Tibial nerve (tissue), 4 donors: Measurements from ENCODE around the gene PPHLN1. TPM values are rescaled to one million over a fixed set of nuclear protein-coding genes. Genes with fewer than 3 reads are reported as not detected.

Source experiments
- DNase-seq, 2 donors: peaks; one replicate each; pipeline ENCODE4 v3.0.0-alpha.2; 2019; ENCODE audit warnings: low spot score in 2 of 2
- H3K27ac ChIP-seq, 4 donors: fragments of 200-600 bp; sonication (generic) in 3 of 4; one replicate each; pipeline ENCODE4 v1.5.1; 2017 to 2019; ENCODE audit warnings: mild to moderate bottlenecking in 1 of 4
- H3K27me3 ChIP-seq, 2 donors: fragments of 200-600 bp; sonication (generic) in 1 of 2; one replicate each; pipeline versions ENCODE4 v1.5.1 to v1.6.0; 2017 to 2019
- H3K36me3 ChIP-seq, 3 donors: fragments of 200-600 bp; sonication (generic); one replicate each; pipeline ENCODE4 v1.5.1; 2018 to 2019
- H3K4me1 ChIP-seq, 4 donors: fragments of 200-600 bp; sonication (generic) in 3 of 4; one replicate each; pipeline ENCODE4 v1.5.1; 2017 to 2019
- H3K4me3 ChIP-seq, 4 donors: fragments of 200-600 bp; sonication (generic) in 3 of 4; one replicate each; pipeline ENCODE4 v1.5.1; 2017 to 2019; ENCODE audit warnings: mild to moderate bottlenecking in 1 of 4, moderate library complexity in 1 of 4
- H3K9me3 ChIP-seq, 4 donors: fragments of 200-600 bp; sonication (generic) in 3 of 4; one replicate each; pipeline ENCODE4 v1.5.1; 2017 to 2019
- EP300 ChIP-seq, 2 donors: sonication (generic); formaldehyde crosslinking; IDR thresholded peaks; one replicate each; pipeline ENCODE4 v1.6.1; 2017; ENCODE audit warnings: antibody characterized with exemption in 2 of 2, mild to moderate bottlenecking in 1 of 2
- POLR2A ChIP-seq, 2 donors: fragments of 450-650 bp; IDR thresholded peaks; one replicate each; pipeline ENCODE4 v1.6.1; 2017; ENCODE audit warnings: antibody characterized with exemption in 2 of 2, mild to moderate bottlenecking in 2 of 2, moderate library complexity in 2 of 2
- WGBS, 2 donors: methylation state at CpG; one replicate each; pipeline ENCODE4 v1.1.5; 2018; 5-methylcytosine and 5-hydroxymethylcytosine counted together
- total RNA-seq, 4 donors: library from RNA; depleted of rRNA; stranded (reverse); fragments of >200 nt; gene quantifications; one replicate each; pipeline ENCODE4 v1.1.0, GENCODE V29; 2016
- TF ChIP-seq, protein P1 (sequence below), 5 experiments: fragments of 200-600 bp in 3 of 5; fragments of 450-650 bp in 2 of 5; sonication (generic) in 3 of 5; IDR thresholded peaks; one replicate each; pipeline ENCODE4 v1.5.1; 2016 to 2019; ENCODE audit warnings: antibody characterized with exemption in 5 of 5, mild to moderate bottlenecking in 3 of 5, moderate library complexity in 2 of 5

PPHLN1 gene
- total RNA-seq, 4 donors from 2014 or later, result 38.6 to 64.5 (median 51.7) TPM

DNA sequence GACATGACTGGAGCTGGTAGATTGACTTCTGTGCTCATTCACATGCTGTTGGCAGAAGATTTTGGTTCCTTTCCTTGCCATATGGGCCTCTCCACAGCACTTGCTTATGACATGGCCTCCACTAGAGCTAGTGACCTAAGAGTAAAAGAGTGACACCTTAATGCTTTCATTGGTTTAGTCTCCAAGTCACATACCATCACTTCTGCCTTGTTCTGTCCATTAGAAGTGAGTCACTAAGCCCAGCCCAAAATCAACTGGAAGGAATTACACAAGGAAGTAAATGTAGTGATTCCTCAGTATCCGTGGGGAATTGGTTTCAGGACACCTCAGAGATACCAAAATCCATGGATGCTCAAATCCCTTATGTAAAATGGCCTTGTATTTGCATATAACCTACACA is 81.3 kb downstream of the PPHLN1 start:
- Histone ChIP-seq H3K4me3 (no peak overlapping the region), H3K4me1 (no peaks in the 10 kb centered on the region), H3K36me3 (peaks cover 0 to 32% (median 0%) of the 10 kb centered on the region in 3 donors), H3K9me3 (no peaks in the 10 kb centered on the region), H3K27me3 (no peaks in the 10 kb centered on the region), H3K27ac (no peak overlapping the region)
- no peak for TF ChIP-seq POLR2A (IDR thresholded peaks at IDR 0.05)
- TF ChIP-seq EP300 (IDR thresholded peaks at IDR 0.05), result no peak
- TF ChIP-seq, protein P1, sequence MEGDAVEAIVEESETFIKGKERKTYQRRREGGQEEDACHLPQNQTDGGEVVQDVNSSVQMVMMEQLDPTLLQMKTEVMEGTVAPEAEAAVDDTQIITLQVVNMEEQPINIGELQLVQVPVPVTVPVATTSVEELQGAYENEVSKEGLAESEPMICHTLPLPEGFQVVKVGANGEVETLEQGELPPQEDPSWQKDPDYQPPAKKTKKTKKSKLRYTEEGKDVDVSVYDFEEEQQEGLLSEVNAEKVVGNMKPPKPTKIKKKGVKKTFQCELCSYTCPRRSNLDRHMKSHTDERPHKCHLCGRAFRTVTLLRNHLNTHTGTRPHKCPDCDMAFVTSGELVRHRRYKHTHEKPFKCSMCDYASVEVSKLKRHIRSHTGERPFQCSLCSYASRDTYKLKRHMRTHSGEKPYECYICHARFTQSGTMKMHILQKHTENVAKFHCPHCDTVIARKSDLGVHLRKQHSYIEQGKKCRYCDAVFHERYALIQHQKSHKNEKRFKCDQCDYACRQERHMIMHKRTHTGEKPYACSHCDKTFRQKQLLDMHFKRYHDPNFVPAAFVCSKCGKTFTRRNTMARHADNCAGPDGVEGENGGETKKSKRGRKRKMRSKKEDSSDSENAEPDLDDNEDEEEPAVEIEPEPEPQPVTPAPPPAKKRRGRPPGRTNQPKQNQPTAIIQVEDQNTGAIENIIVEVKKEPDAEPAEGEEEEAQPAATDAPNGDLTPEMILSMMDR (IDR thresholded peaks at IDR 0.05), result no peak
- no peak for DNase-seq
- 96 to 100% methylated on average over 1 of the region's 1 CpG for WGBS, 2 donors

DNA sequence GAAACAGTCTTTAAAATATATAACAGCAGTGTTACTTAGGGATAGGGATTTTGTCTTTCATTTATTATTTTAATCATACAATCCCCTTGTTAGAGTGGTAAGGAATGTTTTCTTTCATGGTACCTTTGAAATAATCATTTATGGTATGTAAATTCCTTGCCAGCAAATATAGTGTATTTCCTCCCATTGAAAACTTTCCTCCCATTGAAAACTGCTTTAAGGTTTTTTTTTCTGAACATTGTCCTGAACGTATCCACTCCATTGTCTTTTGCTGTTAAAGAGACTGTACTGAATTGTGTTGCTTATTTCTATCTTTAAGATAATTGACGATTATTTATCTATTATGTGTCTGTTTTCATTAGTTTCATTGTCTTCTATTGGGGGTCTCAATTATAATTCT is 83.5 kb downstream of the PPHLN1 start:
- WGBS, 2 donors, result 58 to 67% methylated on average over 2 of the region's 2 CpGs
- peaks cover 0 to 25% (median 0%) of the 10 kb centered on the region in 3 donors for H3K36me3 ChIP-seq
- H3K27ac ChIP-seq, result no peak overlapping the region
- H3K4me3 ChIP-seq, result no peak overlapping the region
- no peaks in the 10 kb centered on the region for H3K27me3 ChIP-seq
- no peak for DNase-seq
- no peaks in the 10 kb centered on the region for H3K4me1 ChIP-seq
- no peaks in the 10 kb centered on the region for H3K9me3 ChIP-seq
- TF ChIP-seq, protein P1 (IDR thresholded peaks at IDR 0.05), result no peak

DNA sequence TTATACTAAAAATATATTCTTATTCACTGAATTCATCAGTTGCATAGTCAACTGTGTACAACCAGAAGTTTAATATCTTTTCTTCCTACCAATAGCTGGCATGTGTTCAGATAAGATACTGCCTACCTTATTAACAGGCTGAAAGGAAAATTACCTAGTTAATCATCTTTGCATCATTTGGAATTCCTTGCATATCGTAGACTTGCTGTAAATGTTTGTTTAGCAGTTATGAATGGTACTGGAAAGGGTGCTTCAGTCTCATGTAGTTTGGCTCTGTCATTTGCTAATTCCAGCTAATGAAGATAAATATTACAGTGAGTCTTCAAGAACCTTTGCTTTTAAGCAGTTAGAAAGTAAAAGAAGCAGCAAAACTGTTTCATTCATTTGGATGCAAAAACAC is 84.4 kb downstream of the PPHLN1 start:
- TF ChIP-seq, protein P1 (IDR thresholded peaks at IDR 0.05), result no peak
- TF ChIP-seq EP300 (IDR thresholded peaks at IDR 0.05) (no peak), POLR2A (IDR thresholded peaks at IDR 0.05) (no peak)
- peaks cover 0 to 17% (median 0%) of the 10 kb centered on the region in 3 donors for H3K36me3 ChIP-seq
- WGBS, 2 donors, result 46 to 57% methylated on average over 1 of the region's 1 CpG

DNA sequence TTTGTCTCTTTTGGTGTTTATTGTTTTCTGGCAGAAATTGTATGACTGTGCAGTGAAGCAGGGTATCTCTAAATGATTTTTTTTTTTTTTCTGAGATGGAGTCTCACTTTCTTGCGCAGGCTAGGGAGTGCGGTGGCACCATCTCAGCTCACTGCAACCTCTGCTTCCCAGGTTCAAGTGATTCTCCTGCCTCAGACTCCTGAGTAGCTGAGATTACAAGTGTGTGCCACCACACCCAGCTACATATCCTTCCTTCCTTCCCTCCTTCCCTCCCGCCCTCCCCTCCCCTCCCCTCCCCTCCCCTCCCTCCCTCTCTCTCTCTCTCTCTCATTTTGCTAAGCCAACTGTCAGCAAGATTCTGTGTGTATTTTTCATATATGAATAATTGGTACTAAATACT is 94.4 kb downstream of the PPHLN1 start:
- no peak for TF ChIP-seq POLR2A (IDR thresholded peaks at IDR 0.05)
- TF ChIP-seq EP300 (IDR thresholded peaks at IDR 0.05), result no peak
- TF ChIP-seq, protein P1 (IDR thresholded peaks at IDR 0.05), result no peak
- Histone ChIP-seq H3K4me3 (no peak overlapping the region), H3K9me3 (no peaks in the 10 kb centered on the region), H3K27ac (no peak overlapping the region), H3K27me3 (no peaks in the 10 kb centered on the region), H3K4me1 (peaks cover 0 to 22% (median 3%) of the 10 kb centered on the region in 4 donors), H3K36me3 (peaks cover 0 to 3% (median 0%) of the 10 kb centered on the region in 3 donors)
- no peak for DNase-seq
- 83% methylated on average over 3 of the region's 3 CpGs for WGBS, 2 donors

More for the DNA sequence above, 84.4 kb downstream of the PPHLN1 start:
- Histone ChIP-seq H3K27ac (no peak overlapping the region), H3K27me3 (no peaks in the 10 kb centered on the region), H3K4me3 (no peak overlapping the region), H3K4me1 (no peaks in the 10 kb centered on the region), H3K9me3 (no peaks in the 10 kb centered on the region)
- no peak for DNase-seq

DNA sequence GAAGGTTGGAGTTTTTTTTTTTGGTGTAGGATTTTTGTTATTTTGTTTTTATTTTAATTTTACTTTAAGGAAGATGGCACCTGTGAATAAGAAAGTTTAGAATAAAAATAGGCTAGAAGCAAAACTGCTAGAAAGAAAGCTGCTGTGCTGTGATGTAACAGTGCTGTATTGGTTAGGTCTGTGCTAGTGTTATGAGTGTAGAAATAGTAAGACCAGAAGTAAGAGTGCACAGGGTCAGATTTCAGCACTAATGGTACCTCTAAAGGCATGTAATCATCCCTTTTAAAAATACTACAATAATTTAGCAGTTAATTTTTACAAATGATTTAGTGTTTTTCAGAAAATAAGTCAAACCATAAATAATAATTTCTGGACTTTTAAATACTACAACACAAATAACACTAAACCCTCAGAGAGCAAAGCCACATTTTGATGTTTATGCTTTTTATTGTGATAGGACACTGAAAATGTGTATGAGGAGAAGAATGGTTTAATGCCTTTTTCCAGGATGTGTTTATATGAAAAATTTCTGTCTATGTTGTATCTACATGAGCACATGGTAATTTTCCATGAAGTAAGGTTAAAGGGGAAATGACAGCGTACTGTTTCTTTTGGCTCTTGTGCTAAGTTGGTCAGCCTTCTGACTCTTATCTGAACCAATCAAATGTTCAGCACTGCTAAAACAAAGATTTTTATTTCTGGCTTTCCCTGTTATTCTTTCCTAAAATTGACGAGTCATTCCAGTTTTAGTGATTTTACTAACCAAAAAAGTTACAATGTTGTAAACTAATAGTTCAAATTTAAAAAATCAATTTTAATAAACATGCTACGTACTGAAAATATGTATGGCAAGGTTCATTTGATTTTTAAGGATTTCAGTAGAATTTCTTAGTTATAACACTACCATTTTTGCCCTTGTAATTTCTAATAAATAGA is 96.1 kb downstream of the PPHLN1 start:
- DNase-seq, result no peak
- H3K27me3 ChIP-seq, result no peaks in the 10 kb centered on the region
- H3K4me1 ChIP-seq, result peaks cover 0 to 22% (median 3%) of the 10 kb centered on the region in 4 donors
- no peaks in the 10 kb centered on the region for H3K9me3 ChIP-seq
- H3K27ac ChIP-seq, result peak overlapping the region in 1 of 4 donors; percentile 8
- TF ChIP-seq POLR2A (IDR thresholded peaks at IDR 0.05), result no peak
- TF ChIP-seq, protein P1 (IDR thresholded peaks at IDR 0.05), result no peak
- TF ChIP-seq EP300 (IDR thresholded peaks at IDR 0.05), result no peak
- no peaks in the 10 kb centered on the region for H3K36me3 ChIP-seq
- WGBS, 2 donors, result 38 to 39% methylated on average over 3 of the region's 3 CpGs
- H3K4me3 ChIP-seq, result no peak overlapping the region
